H9 (cell line): ENCODE results near the gene UNC5C. TPM values are rescaled to one million over a fixed set of nuclear protein-coding genes. Genes with fewer than 3 reads are reported as not detected.

Experiments used
- DNase-seq: peaks from one replicate; pipeline ENCODE4 v3.0.0-alpha.2; 2017
- H2AFZ ChIP-seq: one replicate; pipeline ENCODE4 v1.6.1; 2013; ENCODE audit warnings: mild to moderate bottlenecking, low read length, control low read depth, moderate library complexity
- H2AK5ac ChIP-seq: 2 replicates; pipeline ENCODE4 v1.6.1; 2013; ENCODE audit warnings: low read length, control low read depth, mixed read lengths; ENCODE audit not compliant: insufficient read length
- H2BK120ac ChIP-seq: one replicate; pipeline ENCODE4 v1.6.1; 2013; ENCODE audit warnings: low read depth, mild to moderate bottlenecking, low read length, control low read depth, inconsistent platforms; ENCODE audit not compliant: poor library complexity, severe bottlenecking
- H2BK12ac ChIP-seq: 2 replicates; pipeline ENCODE4 v1.6.1; 2013; ENCODE audit warnings: low read length, control low read depth, mixed read lengths, low read depth; ENCODE audit not compliant: insufficient read length
- H2BK15ac ChIP-seq: 2 replicates; pipeline ENCODE4 v1.6.1; 2013; ENCODE audit warnings: low read depth, low read length, control low read depth
- H2BK20ac ChIP-seq: one replicate; pipeline ENCODE4 v1.6.1; 2013; ENCODE audit warnings: low read depth, mild to moderate bottlenecking, low read length, control low read depth, inconsistent platforms; ENCODE audit not compliant: poor library complexity, severe bottlenecking
- H2BK5ac ChIP-seq: 2 replicates; pipeline ENCODE4 v1.6.1; 2013; ENCODE audit warnings: low read length, control low read depth, mixed read lengths; ENCODE audit not compliant: insufficient read length
- H3K14ac ChIP-seq: 2 replicates; pipeline ENCODE4 v1.6.1; 2013; ENCODE audit warnings: low read length, control low read depth; ENCODE audit not compliant: insufficient read depth
- H3K18ac ChIP-seq: 2 replicates; pipeline ENCODE4 v1.6.1; 2013; ENCODE audit warnings: low read depth, mild to moderate bottlenecking, mixed read lengths, low read length, control low read depth; ENCODE audit not compliant: insufficient read length
- H3K23ac ChIP-seq: 2 replicates; pipeline ENCODE4 v1.6.1; 2013; ENCODE audit warnings: low read length, control low read depth, mixed read lengths, low read depth; ENCODE audit not compliant: insufficient read length
- H3K23me2 ChIP-seq: 2 replicates; pipeline ENCODE4 v1.6.1; 2013; ENCODE audit warnings: low read depth, mild to moderate bottlenecking, mixed read lengths, low read length, control low read depth; ENCODE audit not compliant: insufficient read length, poor library complexity, severe bottlenecking
- H3K27ac ChIP-seq: 2 replicates; pipeline ENCODE4 v1.5.1; 2013; ENCODE audit warnings: low read length, control low read depth, mixed read lengths, low read depth; ENCODE audit not compliant: insufficient read length
- H3K27me3 ChIP-seq: 2 replicates; pipeline ENCODE4 v1.6.1; 2013; ENCODE audit warnings: low read length, control low read depth, inconsistent platforms; ENCODE audit not compliant: insufficient read depth
- H3K4ac ChIP-seq: 2 replicates; pipeline ENCODE4 v1.6.1; 2013; ENCODE audit warnings: low read depth, mild to moderate bottlenecking, control low read depth, inconsistent platforms, low read length, moderate library complexity
- H3K4me1 ChIP-seq: 2 replicates; pipeline ENCODE4 v1.6.1; 2013; ENCODE audit warnings: low read length, control low read depth, inconsistent platforms; ENCODE audit not compliant: insufficient read depth
- H3K4me2 ChIP-seq: 2 replicates; pipeline ENCODE4 v1.6.1; 2013; ENCODE audit warnings: low read length, control low read depth, mixed read lengths; ENCODE audit not compliant: insufficient read length, insufficient read depth
- H3K56ac ChIP-seq: 2 replicates; pipeline ENCODE4 v1.6.1; 2013; ENCODE audit warnings: low read depth, mild to moderate bottlenecking, mixed read lengths, low read length, control low read depth; ENCODE audit not compliant: insufficient read length
- H3K79me1 ChIP-seq: 2 replicates; pipeline ENCODE4 v1.6.1; 2013; ENCODE audit warnings: low read depth, mild to moderate bottlenecking, moderate library complexity, low read length, control low read depth, inconsistent platforms; ENCODE audit not compliant: insufficient read depth, poor library complexity, severe bottlenecking
- H3K79me2 ChIP-seq: 2 replicates; pipeline ENCODE4 v1.6.1; 2013; ENCODE audit warnings: low read length, control low read depth, inconsistent platforms; ENCODE audit not compliant: insufficient read depth
- H3K9ac ChIP-seq: 2 replicates; pipeline ENCODE4 v1.6.1; 2013; ENCODE audit warnings: low read length, control low read depth, mixed read lengths; ENCODE audit not compliant: insufficient read length; ENCODE audit errors: extremely low read depth
- H3K9me3 ChIP-seq: one replicate; pipeline ENCODE4 v1.6.1; 2013; ENCODE audit warnings: low read depth, low read length, inconsistent platforms; ENCODE audit not compliant: control insufficient read depth
- H3T11ph ChIP-seq: one replicate; pipeline ENCODE4 v1.6.1; 2013; ENCODE audit warnings: mild to moderate bottlenecking, low read length, control low read depth, inconsistent platforms
- H4K20me1 ChIP-seq: one replicate; pipeline ENCODE4 v1.6.1; 2013; ENCODE audit not compliant: control insufficient read depth, insufficient read length, insufficient read depth
- H4K5ac ChIP-seq: 2 replicates; pipeline ENCODE4 v1.6.1; 2013; ENCODE audit warnings: low read depth, mild to moderate bottlenecking, mixed read lengths, low read length, control low read depth; ENCODE audit not compliant: insufficient read length
- H4K8ac ChIP-seq: replicated peaks from 2 replicates; pipeline ENCODE4 v1.6.1; 2013; ENCODE audit warnings: low read length, control low read depth, mixed read lengths, low read depth; ENCODE audit not compliant: insufficient read length
- H4K91ac ChIP-seq: 2 replicates; pipeline ENCODE4 v1.6.1; 2013; ENCODE audit warnings: low read depth, mild to moderate bottlenecking, moderate library complexity, mixed read lengths, low read length, control low read depth; ENCODE audit not compliant: insufficient read length
- H3K27ac Mint-ChIP-seq, 3 experiments: 2 replicates in 2 of 3; 3 replicates in 1 of 3; pipeline ENCODE4 v1.8.0; 2020 to 2021; ENCODE audit warnings: mixed read lengths in 3 of 3, mild to moderate bottlenecking in 1 of 3, moderate library complexity in 1 of 3
- H3K27me3 Mint-ChIP-seq: 2 replicates; pipeline ENCODE4 v1.8.0; 2021; ENCODE audit warnings: low read depth, mild to moderate bottlenecking, moderate library complexity, mixed read lengths
- H3K36me3 Mint-ChIP-seq, 3 experiments: 2 replicates in 2 of 3; 3 replicates in 1 of 3; pipeline ENCODE4 v1.8.0; 2020 to 2021; ENCODE audit warnings: low read depth in 3 of 3, mixed read lengths in 3 of 3; ENCODE audit not compliant: insufficient read depth in 1 of 3
- H3K4me1 Mint-ChIP-seq, 2 experiments: 2 replicates each; pipeline ENCODE4 v1.8.0; 2020; ENCODE audit warnings: mixed read lengths in 2 of 2
- H3K4me3 Mint-ChIP-seq, 2 experiments: 2 replicates in 1 of 2; 3 replicates in 1 of 2; pipeline ENCODE4 v1.8.0; 2020 to 2021; ENCODE audit warnings: mild to moderate bottlenecking in 2 of 2, mixed read lengths in 2 of 2, moderate library complexity in 1 of 2
- H3K9me3 Mint-ChIP-seq, 2 experiments: 2 replicates in 1 of 2; 3 replicates in 1 of 2; pipeline ENCODE4 v1.8.0; 2020; ENCODE audit warnings: mild to moderate bottlenecking in 2 of 2, mixed read lengths in 2 of 2, moderate library complexity in 1 of 2
- WGBS: extraction: QIAGEN DNeasy Blood & Tissue Kit; methylation state at CpG from one replicate; pipeline ENCODE4 v1.1.7; 2013; ENCODE audit warnings: missing lambda C conversion rate, low lambda C conversion rate, mixed read lengths; ENCODE audit not compliant: insufficient read length; ENCODE audit errors: extremely low coverage; 5-methylcytosine and 5-hydroxymethylcytosine counted together
- total RNA-seq: library from RNA; stranded (reverse); gene quantifications from 2 replicates; pipeline ENCODE4 v1.2.1, GENCODE V29; 2021
- TF ChIP-seq, protein P1 (sequence below): fragments of 200-600 bp; sonication (generic); conservative IDR thresholded peaks from 3 replicates; pipeline ENCODE4 v1.8.0; 2021; ENCODE audit warnings: antibody characterized with exemption, mild to moderate bottlenecking

Gene UNC5C
- total RNA-seq, 1 experiment from 2014 or later: not detected

DNA sequence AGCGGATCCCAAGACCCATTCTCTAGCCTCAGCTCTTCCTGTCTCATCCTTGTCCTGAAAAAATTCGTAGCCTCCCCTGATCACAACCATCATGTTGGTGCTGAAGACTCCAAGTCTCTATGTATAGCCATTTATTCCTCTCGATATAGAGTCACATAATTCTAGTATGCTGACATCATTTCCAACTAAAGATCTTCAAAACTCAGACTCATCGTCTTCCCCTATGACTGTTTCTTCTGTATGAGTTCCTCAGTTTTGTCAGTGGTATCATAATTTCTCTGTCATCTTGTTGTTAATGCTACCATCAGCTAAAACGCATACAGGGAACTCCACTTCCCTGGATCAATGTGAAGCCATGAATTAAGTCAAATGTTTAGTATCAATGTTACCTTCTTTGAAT, 41.2 kb downstream of the UNC5C start:
- H3K9me3 Mint-ChIP-seq: no peaks in the 10 kb centered on the region
- Histone ChIP-seq H3K4ac (no peak overlapping the region), H2AFZ (no peak overlapping the region), H3K9me3 (no peaks in the 10 kb centered on the region), H3K23ac (no peak overlapping the region), H2BK12ac (no peak overlapping the region), H2AK5ac (no peak overlapping the region), H4K8ac (no peak overlapping the region), H4K20me1 (no peaks in the 10 kb centered on the region), H2BK15ac (no peak overlapping the region), H3T11ph (no peak overlapping the region), H3K18ac (no peak overlapping the region), H3K27ac (no peak overlapping the region), H2BK5ac (no peak overlapping the region), H3K79me2 (no peaks in the 10 kb centered on the region), H3K14ac (no peak overlapping the region), H4K91ac (no peak overlapping the region), H3K56ac (no peak overlapping the region), H3K4me1 (no peaks in the 10 kb centered on the region), H3K79me1 (no peaks in the 10 kb centered on the region), H3K9ac (no peak overlapping the region), H2BK120ac (no peak overlapping the region), H3K23me2 (no peaks in the 10 kb centered on the region), H3K4me2 (no peak overlapping the region), H2BK20ac (no peak overlapping the region), H3K27me3 (no peaks in the 10 kb centered on the region), H4K5ac (no peak overlapping the region)
- H3K4me1 Mint-ChIP-seq: peaks cover 7% of the 10 kb centered on the region in 2 experiments
- H3K27ac Mint-ChIP-seq: no peak overlapping the region
- DNase-seq: no peak
- no peak overlapping the region for H3K4me3 Mint-ChIP-seq
- H3K36me3 Mint-ChIP-seq: no peaks in the 10 kb centered on the region; a peak in 1 of 7 replicates
- WGBS: no CpG with 5 or more reads among the region's 5 CpGs
- no peaks in the 10 kb centered on the region for H3K27me3 Mint-ChIP-seq
- TF ChIP-seq, protein P1, sequence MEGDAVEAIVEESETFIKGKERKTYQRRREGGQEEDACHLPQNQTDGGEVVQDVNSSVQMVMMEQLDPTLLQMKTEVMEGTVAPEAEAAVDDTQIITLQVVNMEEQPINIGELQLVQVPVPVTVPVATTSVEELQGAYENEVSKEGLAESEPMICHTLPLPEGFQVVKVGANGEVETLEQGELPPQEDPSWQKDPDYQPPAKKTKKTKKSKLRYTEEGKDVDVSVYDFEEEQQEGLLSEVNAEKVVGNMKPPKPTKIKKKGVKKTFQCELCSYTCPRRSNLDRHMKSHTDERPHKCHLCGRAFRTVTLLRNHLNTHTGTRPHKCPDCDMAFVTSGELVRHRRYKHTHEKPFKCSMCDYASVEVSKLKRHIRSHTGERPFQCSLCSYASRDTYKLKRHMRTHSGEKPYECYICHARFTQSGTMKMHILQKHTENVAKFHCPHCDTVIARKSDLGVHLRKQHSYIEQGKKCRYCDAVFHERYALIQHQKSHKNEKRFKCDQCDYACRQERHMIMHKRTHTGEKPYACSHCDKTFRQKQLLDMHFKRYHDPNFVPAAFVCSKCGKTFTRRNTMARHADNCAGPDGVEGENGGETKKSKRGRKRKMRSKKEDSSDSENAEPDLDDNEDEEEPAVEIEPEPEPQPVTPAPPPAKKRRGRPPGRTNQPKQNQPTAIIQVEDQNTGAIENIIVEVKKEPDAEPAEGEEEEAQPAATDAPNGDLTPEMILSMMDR: no peak
